T-helper 9 cell (primary cell): ENCODE data around the gene FAM47E.
A peak's percentile ranks its signal among the peaks of the same experiment; 100 is the strongest.

Experiments used
- DNase-seq: peaks from one replicate; pipeline ENCODE4 v3.0.0-alpha.2; 2020
- total RNA-seq, 2 donors: gene quantifications; one replicate each; lab custom pipeline; 2026; lab: John Stamatoyannopoulos, UW

The FAM47E gene
- total RNA-seq = 0.07 to 0.24 reads per million in 2 donors

- peak; percentile 8 for DNase-seq
Observed at GRCh38 chr4:76251441-76252270, at the start of gene FAM47E. Gene FAM47E (plus strand): TSS chr4:76251721. CDS start chr4:76251747, 26 bp downstream.

GRCh38 chr4:76203541-76203940 lies 48.0 kb upstream of the FAM47E start:
- DNase-seq = no peak

GRCh38 chr4:76204936-76205335 lies 46.6 kb upstream of the FAM47E start:
- no peak for DNase-seq

GRCh38 chr4:76205476-76205875 lies 46.0 kb upstream of the FAM47E start:
- no peak for DNase-seq

- DNase-seq = no peak
Observed at GRCh38 chr4:76206222-76206942, 45.1 kb upstream of the FAM47E start.

- DNase-seq = no peak
Observed at GRCh38 chr4:76207549-76207948, 44.0 kb upstream of the FAM47E start.

GRCh38 chr4:76208005-76208765 lies 43.3 kb upstream of the FAM47E start:
- no peak for DNase-seq

- DNase-seq = no peak
Observed at GRCh38 chr4:76209881-76210280, 41.6 kb upstream of the FAM47E start.

- no peak for DNase-seq
Observed at GRCh38 chr4:76210452-76210851, 41.1 kb upstream of the FAM47E start.

GRCh38 chr4:76211769-76212708 lies 39.5 kb upstream of the FAM47E start:
- no peak for DNase-seq

GRCh38 chr4:76212851-76213414 lies 38.6 kb upstream of the FAM47E start:
- DNase-seq = peak; percentile 30

GRCh38 chr4:76213415-76214176 lies 37.9 kb upstream of the FAM47E start, which contains the start of gene SCARB2:
Gene SCARB2 (minus strand): TSS chr4:76213824. CDS start chr4:76213543, 281 bp downstream.
- peak; percentile 65 for DNase-seq

GRCh38 chr4:76214177-76214675 lies 37.3 kb upstream of the FAM47E start:
- DNase-seq = no peak

- no peak for DNase-seq
Observed at GRCh38 chr4:76215077-76215476, 36.4 kb upstream of the FAM47E start.

GRCh38 chr4:76216524-76216923 lies 35.0 kb upstream of the FAM47E start:
- DNase-seq = no peak

GRCh38 chr4:76216975-76217814 lies 34.3 kb upstream of the FAM47E start:
- DNase-seq = no peak

- DNase-seq = no peak
Observed at GRCh38 chr4:76219299-76220055, 32.0 kb upstream of the FAM47E start.

- no peak for DNase-seq
Observed at GRCh38 chr4:76224171-76224570, 27.4 kb upstream of the FAM47E start.

GRCh38 chr4:76226418-76226817 lies 25.1 kb upstream of the FAM47E start:
- no peak for DNase-seq
